ENCODE measurements around the gene RIMS1. TPM values are rescaled to one million over a fixed set of nuclear protein-coding genes. Genes with fewer than 3 reads are reported as not detected.

Gene RIMS1
- total RNA-seq, 4 donors from 2014 or later: 0.13 to 16.8 (median 1.2) TPM

- intact Hi-C loops (cut with DNase I): loop anchor here (10.0 kb wide), 2 partner anchors 546 to 696 kb away; no protein-coding TSS in a partner anchor
- Histone ChIP-seq H3K4me1 (no peaks in the 10 kb centered on the region), H3K36me3 (no peaks in the 10 kb centered on the region), H3K4me3 (no peak overlapping the region), H3K27me3 (no peaks in the 10 kb centered on the region), H3K9me3 (no peaks in the 10 kb centered on the region), H3K27ac (no peak overlapping the region)
- TF ChIP-seq, protein P1, sequence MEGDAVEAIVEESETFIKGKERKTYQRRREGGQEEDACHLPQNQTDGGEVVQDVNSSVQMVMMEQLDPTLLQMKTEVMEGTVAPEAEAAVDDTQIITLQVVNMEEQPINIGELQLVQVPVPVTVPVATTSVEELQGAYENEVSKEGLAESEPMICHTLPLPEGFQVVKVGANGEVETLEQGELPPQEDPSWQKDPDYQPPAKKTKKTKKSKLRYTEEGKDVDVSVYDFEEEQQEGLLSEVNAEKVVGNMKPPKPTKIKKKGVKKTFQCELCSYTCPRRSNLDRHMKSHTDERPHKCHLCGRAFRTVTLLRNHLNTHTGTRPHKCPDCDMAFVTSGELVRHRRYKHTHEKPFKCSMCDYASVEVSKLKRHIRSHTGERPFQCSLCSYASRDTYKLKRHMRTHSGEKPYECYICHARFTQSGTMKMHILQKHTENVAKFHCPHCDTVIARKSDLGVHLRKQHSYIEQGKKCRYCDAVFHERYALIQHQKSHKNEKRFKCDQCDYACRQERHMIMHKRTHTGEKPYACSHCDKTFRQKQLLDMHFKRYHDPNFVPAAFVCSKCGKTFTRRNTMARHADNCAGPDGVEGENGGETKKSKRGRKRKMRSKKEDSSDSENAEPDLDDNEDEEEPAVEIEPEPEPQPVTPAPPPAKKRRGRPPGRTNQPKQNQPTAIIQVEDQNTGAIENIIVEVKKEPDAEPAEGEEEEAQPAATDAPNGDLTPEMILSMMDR (IDR thresholded peaks at IDR 0.05): no peak
- no peak for TF ChIP-seq POLR2A (IDR thresholded peaks at IDR 0.05)
- no peak for DNase-seq
- 65 to 83% methylated on average over 2 of the region's 2 CpGs for WGBS, 2 donors
These were observed 194.1 kb downstream of the RIMS1 start for GRCh38 chr6:72080260-72080941.

DNA sequence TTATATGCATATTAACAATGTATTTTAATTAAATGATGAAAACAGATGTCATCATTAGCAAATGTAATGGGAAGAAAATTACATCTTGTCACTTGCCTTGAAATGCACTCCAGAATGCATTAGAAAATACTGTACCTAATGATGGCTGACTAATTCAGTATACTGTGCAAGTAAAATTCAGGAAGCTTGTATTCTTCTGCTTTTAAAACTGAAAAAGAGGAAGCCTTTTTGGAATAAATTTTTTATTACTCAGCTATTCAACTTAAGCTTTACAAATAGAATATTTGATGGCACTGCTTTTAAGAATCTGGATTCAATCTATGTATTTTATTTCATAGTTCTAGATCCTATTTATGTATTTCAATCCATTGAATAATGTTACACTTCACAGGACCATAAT is 195.5 kb downstream of the RIMS1 start:
- no peaks in the 10 kb centered on the region for H3K27me3 ChIP-seq
- H3K4me3 ChIP-seq: no peak overlapping the region
- TF ChIP-seq, protein P1 (IDR thresholded peaks at IDR 0.05): no peak
- no peak for TF ChIP-seq POLR2A (IDR thresholded peaks at IDR 0.05)
- intact Hi-C loops (cut with DNase I): loop anchor here (10.0 kb wide), 2 partner anchors 547 to 697 kb away; no protein-coding TSS in a partner anchor
- H3K27ac ChIP-seq: no peak overlapping the region
- H3K4me1 ChIP-seq: no peaks in the 10 kb centered on the region
- H3K36me3 ChIP-seq: no peaks in the 10 kb centered on the region
- no peak for DNase-seq
- H3K9me3 ChIP-seq: no peaks in the 10 kb centered on the region

DNA sequence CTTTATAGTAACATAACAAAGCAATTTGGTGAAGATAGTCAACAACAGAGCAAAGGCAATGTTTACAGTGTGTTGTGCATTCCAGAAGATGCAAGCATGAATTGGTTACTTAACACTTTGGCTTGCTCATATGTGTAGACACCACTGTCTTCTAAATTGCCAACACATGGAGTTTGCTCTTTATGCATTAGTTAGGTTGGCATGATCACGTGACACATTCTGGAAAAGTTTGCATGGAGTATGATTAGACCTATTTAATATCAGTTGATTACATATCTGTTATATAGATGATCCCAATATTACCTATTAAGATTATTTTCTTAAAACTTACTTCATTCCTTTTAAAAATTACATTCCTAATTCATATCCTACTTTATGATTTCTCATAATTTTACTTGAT is 197.6 kb downstream of the RIMS1 start:
- intact Hi-C loops (cut with DNase I): loop anchor here (10.0 kb wide), 2 partner anchors 549 to 699 kb away; no protein-coding TSS in a partner anchor
- no peak for DNase-seq
- TF ChIP-seq, protein P1 (IDR thresholded peaks at IDR 0.05): no peak
- TF ChIP-seq POLR2A (IDR thresholded peaks at IDR 0.05): no peak
- Histone ChIP-seq H3K9me3 (no peaks in the 10 kb centered on the region), H3K4me1 (no peaks in the 10 kb centered on the region), H3K4me3 (no peak overlapping the region), H3K27ac (no peak overlapping the region), H3K36me3 (no peaks in the 10 kb centered on the region), H3K27me3 (no peaks in the 10 kb centered on the region)
- WGBS, 2 donors: 68 to 80% methylated on average over 1 of the region's 1 CpG

DNA sequence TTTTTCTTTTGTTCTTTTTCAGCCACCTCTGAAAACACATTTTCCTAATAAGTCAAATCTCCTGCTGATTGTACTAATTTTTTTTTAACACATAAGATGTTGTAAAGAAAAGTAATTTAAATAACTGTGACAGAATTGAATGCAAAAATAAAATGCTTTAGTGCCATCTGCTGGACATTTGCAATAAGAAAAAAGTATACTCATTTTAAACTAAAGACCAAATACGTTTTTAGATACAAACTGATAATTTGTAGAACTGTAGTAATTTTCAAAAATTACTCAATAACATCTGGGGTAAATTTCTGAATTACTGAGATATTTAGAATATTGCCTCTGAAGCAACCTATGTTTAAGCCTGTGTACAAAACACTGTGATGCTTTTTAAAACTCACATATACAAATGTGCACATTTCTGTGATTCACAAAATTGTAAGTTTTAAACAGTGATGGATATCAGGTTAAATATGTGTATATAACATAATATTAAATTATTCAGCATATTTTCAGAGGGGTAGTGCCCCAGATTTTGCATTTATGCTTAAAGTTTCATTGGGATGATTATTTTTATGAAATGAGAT is 198.7 kb downstream of the RIMS1 start:
- WGBS, 2 donors: 0 to 2% methylated on average over 1 of the region's 1 CpG
- TF ChIP-seq, protein P1 (IDR thresholded peaks at IDR 0.05): peak in 4 of 6 experiments; percentile 21 to 44 (median 30)
- TF ChIP-seq POLR2A (IDR thresholded peaks at IDR 0.05): no peak
- no peaks in the 10 kb centered on the region for H3K9me3 ChIP-seq
- no peak overlapping the region for H3K27ac ChIP-seq
- intact Hi-C loops (cut with DNase I): loop anchor here (10.0 kb wide), 2 partner anchors 550 to 700 kb away; no protein-coding TSS in a partner anchor
- H3K27me3 ChIP-seq: no peaks in the 10 kb centered on the region
- H3K36me3 ChIP-seq: no peaks in the 10 kb centered on the region
- no peak for DNase-seq
- no peak overlapping the region for H3K4me3 ChIP-seq
- H3K4me1 ChIP-seq: no peaks in the 10 kb centered on the region

DNA sequence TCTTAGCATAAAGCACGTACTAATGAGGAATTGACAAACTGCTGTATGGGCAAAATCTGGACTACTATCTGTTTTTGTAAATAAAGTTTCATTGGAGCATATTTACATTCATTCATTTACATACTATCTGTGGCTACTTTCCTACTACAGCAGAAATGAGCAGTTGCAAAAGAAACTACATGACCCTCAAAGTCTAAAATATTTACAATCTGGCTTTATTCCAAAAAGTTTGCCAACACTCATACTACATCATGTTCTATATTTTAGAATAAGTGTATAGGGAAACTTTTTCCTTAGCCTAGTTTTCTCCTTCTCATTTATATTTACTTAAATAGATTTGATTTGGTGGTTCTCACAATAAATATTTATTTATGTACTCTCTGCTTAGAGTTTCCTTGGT is 208.2 kb downstream of the RIMS1 start:
- 63 to 87% methylated on average over 1 of the region's 1 CpG for WGBS, 2 donors

More for the DNA sequence above, 208.2 kb downstream of the RIMS1 start:
- Histone ChIP-seq H3K4me3 (no peak overlapping the region), H3K9me3 (no peaks in the 10 kb centered on the region), H3K4me1 (no peaks in the 10 kb centered on the region), H3K27me3 (no peaks in the 10 kb centered on the region), H3K27ac (no peak overlapping the region), H3K36me3 (no peaks in the 10 kb centered on the region)
- TF ChIP-seq POLR2A (IDR thresholded peaks at IDR 0.05): no peak
- TF ChIP-seq, protein P1 (IDR thresholded peaks at IDR 0.05): no peak
- DNase-seq: no peak
- intact Hi-C loops (cut with DNase I): no loop called here

All from esophagus squamous epithelium (tissue), 5 donors.